NCI-H446 (cell line): Measurements from ENCODE around the gene DIP2C.
"Not testable (repeated sequence)": the region's sequence is repeated elsewhere in the genome, so short reads cannot be mapped to it uniquely, and the experiment has no call there.

ENCODE experiments used
- DNase-seq, 2 experiments: peaks; one replicate each; lab custom pipeline; 2025; lab: John Stamatoyannopoulos, UW

Gene DIP2C

DNA sequence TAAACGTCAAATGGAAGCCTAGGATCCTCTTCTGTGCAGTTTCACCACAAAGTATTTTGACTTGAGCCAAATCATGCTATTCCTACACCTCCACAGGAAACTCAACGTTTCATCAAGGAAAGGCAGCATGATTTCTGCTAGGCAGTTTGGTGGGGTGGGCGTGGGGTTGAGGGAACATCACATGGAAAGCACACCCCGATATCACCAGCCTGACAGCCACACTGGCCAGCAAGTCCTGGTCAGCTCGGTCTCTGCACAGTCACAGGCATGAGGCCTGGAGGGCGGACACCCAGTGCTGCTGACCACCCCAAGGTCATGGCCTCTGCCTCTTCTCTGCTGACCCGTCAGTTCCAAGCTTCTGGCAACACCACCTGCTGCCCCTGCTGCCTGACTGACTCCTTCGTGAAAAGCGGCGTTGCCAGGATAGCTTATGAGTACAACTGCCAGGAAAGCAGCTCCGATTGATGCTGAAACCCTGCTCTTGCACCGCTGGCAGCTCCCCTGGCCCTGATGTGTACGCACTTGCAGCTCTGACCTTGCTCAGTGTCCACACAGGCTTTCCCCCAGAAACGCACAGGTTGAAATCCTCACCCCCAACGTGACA lies 171.5 kb downstream of the DIP2C start:
- DNase-seq = no peak

- peak in 1 of 2 experiments; percentile 45 for DNase-seq
Observed at GRCh38 chr10:517241-517830, 172.1 kb downstream of the DIP2C start.

DNA sequence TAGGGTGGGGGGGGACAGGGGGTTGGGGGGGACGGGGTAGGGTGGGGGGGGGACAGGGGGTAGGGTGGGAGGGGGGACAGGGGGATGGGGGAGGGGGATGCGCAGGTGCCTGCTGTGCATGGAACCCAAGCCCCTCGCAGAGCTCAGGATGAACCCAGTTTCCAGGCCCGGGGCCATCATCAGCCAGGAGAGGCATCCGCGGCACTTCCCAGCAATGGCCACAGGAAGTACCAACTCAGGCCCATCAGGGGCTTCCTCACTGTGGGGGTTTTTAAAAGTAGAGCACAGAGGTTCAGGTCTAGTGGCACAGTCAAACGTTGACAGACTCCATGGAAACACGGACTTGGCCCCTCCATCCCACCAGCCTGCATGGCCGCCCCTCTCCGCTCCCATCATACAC lies 172.7 kb downstream of the DIP2C start:
- no peak for DNase-seq

DNA sequence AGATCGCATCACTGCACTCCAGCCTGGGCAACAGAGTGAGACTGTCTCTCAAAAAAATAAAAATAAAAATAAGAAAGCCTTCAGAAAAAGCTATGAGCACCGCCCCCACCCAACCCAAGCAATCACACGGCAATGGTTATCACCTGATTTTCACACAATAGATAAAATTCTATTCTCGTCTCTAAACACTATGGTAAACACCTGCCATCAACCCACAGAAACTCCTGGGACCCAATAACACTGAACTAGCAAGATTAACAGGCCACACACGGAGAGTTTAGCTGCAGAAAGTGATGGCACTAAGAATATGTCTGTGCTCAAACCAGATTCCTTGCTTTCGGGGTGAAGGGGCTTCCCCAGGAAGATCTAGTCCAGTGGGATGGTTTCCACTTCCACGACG lies 173.8 kb downstream of the DIP2C start:
- no peak for DNase-seq

GRCh38 chr10:514137-514671 lies 175.3 kb downstream of the DIP2C start:
- no peak for DNase-seq

DNA sequence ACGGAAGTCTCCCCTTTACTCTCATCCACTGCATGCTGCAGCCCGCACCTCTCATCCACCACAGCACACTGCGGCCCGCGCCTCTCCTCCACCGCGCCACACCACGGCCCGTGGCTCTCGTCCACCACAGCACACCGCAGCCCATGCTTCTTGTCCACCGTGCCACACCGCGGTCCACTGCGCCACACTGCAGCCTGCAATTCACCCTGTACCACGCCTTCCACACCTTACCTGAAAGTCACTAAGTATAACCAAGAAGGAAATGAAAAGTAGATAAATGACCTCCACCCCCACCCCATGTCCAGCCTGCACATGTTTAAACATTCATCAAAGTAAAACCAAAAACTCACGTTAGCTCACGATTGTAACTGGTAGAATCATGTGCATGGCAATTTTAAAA lies 176.1 kb downstream of the DIP2C start:
- DNase-seq = no peak

- DNase-seq = not testable (repeated sequence)
Observed at GRCh38 chr10:512661-513060, 176.8 kb downstream of the DIP2C start.

DNA sequence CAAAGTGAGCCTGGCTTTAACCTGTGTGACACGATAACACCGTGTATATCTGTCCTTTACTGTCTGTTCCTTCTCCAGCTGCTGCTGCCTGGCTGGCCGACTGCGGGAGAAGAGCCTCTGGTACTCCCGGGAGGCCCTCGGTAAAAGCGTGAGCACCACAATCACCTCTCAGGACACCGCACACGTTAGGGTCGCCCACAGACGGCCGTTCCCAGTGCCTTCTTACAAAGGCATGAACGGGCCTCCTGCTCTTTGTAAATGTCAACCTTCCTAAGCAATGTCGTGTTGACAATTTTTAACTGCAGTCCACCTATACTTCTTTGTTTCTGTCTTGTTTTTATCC lies 177.6 kb downstream of the DIP2C start:
- DNase-seq = no peak

DNA sequence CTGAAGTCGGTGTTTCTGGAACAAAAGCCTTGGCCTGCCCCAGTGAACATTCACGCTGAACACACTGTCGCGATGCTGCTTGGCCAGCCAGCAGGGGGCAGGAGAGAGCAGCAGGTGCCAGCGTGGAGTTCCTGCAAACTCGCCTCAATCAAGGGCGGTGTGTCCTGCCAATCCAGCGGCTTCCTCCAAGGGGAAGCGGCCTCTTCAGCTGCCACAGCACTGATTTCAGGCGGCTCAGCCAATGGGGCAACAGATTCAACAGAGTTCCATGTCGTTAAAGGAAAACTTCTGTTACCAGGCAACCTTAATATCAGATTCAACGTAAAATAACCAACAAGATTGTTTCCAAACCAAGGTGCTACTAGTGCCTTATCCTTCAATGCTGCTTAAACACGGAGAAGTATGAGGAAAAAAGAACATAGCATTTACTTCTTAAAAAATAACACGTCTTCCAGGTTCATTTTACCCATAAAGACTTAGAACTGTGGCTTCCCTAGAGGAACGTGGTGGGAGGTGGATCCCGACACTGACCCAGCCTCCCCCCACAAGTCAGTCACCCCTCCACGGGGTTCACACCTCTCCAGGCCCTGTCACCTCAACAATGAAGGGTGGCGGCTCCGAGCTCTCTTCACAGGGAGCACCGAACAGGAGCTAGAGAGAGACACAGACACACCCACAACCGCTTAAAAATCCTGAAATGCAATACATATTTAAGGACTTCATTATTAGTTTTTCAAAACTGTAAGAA lies 178.2 kb downstream of the DIP2C start:
- DNase-seq = peak; percentile 69 to 84

DNA sequence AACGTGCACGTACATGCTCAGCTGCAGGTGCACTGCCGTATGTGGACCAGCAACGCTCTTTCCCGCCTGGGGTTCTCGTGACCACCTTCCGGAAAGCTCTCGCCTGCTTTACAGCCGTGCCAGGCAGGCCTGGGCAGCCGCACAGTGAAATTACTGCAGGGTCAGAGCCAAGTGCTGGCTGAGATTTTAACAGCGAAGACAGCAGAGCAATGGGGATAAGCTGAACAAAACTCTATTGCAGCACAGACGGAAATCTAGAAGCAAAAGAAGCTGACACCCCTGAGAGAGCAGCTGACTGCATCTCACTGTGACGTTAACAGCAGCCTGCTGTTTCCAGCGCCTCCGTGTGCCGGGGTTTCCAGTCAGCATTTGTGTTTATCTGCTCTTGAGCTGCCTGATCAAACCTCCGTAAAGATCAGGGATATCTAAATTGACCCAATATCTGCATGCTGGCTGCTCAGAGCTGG lies 179.0 kb downstream of the DIP2C start:
- DNase-seq = no peak

DNA sequence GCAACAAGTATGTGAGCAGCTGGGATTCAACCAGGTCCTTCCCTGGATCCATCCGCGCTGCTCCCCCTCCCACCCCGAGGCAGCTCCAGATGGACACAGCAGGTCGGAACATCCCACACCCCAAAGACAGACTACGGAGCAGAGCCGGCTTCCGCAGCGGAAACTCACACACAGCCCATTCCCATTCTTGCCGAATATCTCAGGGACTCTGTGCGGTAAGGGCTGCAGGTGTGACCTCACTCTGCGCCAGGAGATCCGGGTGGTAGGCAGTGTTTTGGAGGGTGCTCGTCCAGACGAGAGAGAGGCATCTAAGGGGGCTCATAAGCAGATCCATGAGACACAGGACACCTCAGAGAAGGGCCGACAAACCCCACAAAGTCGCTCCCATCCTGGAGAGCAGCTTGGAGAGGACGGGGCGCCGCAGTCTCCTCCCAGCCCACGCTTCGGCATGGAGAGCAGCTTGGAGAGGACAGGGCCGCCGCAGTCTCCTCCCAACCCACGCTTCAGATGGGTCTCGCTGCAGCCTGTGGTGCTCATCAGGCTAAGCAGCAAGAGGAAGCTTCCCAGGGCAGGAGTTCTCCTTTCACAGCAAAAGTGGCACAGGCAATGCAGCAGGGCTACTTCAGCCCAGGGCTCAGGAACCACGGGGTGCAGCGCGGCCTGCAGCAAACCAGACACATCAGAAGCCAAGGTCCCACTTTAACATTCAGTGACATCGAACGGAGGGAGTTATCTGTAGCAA lies 179.9 kb downstream of the DIP2C start:
- no peak for DNase-seq

- DNase-seq = no peak
Observed at GRCh38 chr10:508726-509125, 180.7 kb downstream of the DIP2C start.

DNA sequence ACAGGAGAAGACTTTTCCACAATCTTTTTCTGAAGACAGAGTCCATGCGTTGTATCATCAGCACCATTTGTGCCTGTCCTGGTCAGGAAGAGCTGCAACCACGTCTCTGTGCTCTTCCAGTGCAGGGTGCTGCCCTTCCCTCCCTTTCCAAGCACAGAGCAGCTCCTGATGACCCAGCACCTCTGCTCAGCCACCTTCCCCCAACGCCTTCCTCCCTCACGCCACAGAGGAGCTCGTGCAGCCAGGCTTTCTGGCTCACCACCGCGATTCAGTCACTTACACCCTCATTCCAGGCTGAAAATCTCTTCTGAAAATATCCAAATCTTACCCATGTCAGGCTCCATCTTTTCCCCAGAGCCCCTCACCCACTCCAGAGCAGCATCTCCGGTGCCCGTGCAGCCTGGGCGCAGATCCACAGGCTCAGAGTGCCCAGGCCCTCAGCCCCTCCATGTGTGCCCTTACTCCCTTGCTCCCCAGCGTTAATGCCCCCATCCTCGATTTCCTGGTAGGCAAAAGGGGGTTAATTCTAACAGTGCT lies 181.5 kb downstream of the DIP2C start:
- no peak for DNase-seq

DNA sequence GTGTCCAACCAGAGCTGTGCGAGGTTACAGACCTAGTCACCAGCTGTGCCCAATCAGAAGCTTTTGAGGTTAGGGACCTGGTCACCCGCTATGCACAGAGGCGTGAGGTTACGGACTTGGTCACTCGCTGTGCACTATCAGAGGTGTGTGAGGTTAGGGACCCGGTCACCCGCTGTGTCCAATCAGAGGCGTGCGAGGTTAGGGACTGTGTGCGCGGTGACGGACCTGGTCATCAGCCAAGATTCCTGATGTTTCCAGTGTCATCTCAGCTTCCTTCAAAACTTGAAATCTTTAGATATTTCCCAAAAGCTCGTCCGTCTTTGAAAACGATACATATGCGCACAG lies 182.1 kb downstream of the DIP2C start:
- DNase-seq = no peak

DNA sequence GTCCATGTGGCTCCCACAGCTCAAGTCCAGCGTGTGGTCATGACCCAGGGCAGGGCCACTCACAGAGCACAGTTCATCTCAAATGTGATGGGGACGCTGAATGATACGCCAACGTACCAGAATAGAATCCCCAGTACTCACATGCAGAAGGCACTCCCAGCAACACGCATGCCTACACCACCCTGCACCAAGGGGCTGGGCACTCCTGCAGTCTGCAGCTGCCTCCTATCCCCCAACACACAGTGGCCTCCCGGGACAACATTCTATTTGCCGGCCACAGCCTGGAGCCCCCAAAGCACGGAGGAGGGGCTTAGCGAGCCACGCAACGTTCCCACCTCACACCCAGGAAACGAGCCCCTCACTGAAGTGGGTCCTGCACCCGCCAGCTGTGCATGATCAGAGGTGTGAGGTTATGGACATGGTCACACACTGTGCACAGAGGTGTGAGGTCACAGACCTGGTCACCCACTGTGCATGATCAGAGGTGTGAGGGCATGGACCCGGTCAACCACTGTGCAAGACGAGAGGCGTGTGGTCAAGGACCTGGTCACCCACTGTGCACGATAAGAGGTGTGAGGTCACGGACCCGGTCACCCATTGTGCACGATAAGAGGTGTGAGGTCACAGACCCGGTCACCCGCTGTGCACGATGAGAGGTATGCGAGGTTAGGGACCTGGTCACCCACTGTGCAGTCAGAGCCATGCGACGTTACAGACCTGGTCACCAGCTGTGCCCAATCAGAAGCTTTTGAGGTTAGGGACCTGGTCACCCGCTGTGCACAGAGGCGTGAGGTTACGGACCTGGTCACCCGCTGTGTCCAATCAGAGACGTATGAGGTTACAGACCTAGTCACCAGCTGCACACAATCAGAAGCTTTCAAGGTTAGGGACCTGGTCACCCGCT lies 182.8 kb downstream of the DIP2C start:
- DNase-seq = no peak

GRCh38 chr10:505419-505818 lies 184.0 kb downstream of the DIP2C start:
- no peak for DNase-seq

GRCh38 chr10:504806-505205 lies 184.7 kb downstream of the DIP2C start:
- DNase-seq = no peak

DNA sequence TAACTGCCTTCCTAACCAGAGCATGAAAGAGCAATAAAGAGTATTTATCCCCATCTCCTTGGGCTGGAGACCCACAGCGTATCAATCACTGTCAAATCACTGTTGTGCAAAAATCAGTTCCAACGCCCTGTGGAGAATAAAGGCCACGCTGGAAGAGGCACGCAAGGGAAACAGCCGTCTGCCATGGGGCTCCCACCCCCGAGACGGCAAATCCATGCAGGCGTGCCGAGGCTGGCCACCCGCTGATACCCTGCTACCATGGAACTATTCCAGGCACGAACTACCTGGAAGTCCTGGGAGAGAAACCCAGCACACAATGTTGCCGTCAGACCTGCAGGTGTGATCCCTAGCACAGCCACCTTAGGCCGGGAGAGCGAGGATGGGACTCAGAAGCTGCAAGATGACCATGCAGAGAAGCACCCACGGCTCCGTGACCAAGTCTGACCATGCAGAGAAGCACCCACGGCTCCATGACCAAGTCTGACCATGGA lies 185.3 kb downstream of the DIP2C start:
- DNase-seq = no peak

DNA sequence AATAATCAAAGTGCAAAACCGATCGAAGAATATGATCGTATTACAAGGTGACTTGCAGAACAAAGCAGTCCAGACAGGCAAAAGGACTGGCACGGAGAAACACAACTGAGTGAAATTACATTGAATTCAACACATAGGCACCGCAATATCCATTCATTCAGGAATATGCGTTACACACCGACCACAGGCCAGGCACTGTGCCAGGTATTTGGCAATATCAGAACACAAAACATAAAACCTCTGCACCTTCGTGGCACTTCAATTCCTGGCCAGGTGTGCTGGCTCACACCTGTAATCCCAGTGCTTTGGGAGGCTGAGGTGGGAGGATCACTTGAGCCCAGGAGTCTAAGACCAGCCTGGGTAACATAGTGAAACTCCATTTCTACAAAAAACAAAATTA lies 187.9 kb downstream of the DIP2C start:
- no peak for DNase-seq

GRCh38 chr10:500876-501275 lies 188.6 kb downstream of the DIP2C start:
- no peak for DNase-seq

GRCh38 chr10:499991-500390 lies 189.5 kb downstream of the DIP2C start:
- no peak for DNase-seq
